HUES64 (cell line): ENCODE results near the gene RBM11.

Experiments used
- H3K27ac ChIP-seq: 2 replicates; pipeline ENCODE4 v1.7.0; 2013; ENCODE audit warnings: low read depth, low read length, inconsistent platforms
- H3K27me3 ChIP-seq: 2 replicates; pipeline ENCODE4 v1.6.1; 2013; ENCODE audit warnings: mild to moderate bottlenecking, low read length; ENCODE audit not compliant: insufficient read depth
- H3K36me3 ChIP-seq: 2 replicates; pipeline ENCODE4 v1.6.1; 2013; ENCODE audit warnings: mild to moderate bottlenecking, low read length; ENCODE audit not compliant: insufficient read depth
- H3K4me1 ChIP-seq: 2 replicates; pipeline ENCODE4 v1.6.1; 2013; ENCODE audit warnings: mild to moderate bottlenecking, low read length, moderate library complexity; ENCODE audit not compliant: insufficient read depth
- H3K4me3 ChIP-seq: 2 replicates; pipeline ENCODE4 v1.5.1; 2013; ENCODE audit warnings: mild to moderate bottlenecking, low read length, moderate library complexity
- H3K9ac ChIP-seq: 2 replicates; pipeline ENCODE4 v1.6.1; 2013; ENCODE audit warnings: mild to moderate bottlenecking, low read depth, low read length
- H3K9me3 ChIP-seq: 2 replicates; pipeline ENCODE4 v1.6.1; 2013; ENCODE audit warnings: low read depth, low read length; ENCODE audit not compliant: insufficient read depth
- WGBS: fragments of 150-250, 120-280 bp; methylation state at CpG from one replicate; pipeline ENCODE4 v1.1.7; 2013; ENCODE audit warnings: missing lambda C conversion rate; 5-methylcytosine and 5-hydroxymethylcytosine counted together

The RBM11 gene

GRCh38 chr21:14243461-14243860 is 27.5 kb downstream of the RBM11 start:
- Histone ChIP-seq H3K9ac (no peak overlapping the region), H3K36me3 (no peaks in the 10 kb centered on the region)

GRCh38 chr21:14243874-14244273 is 27.9 kb downstream of the RBM11 start:
- H3K27ac ChIP-seq, result no peak overlapping the region
- no peak overlapping the region for H3K9ac ChIP-seq
- no peaks in the 10 kb centered on the region for H3K27me3 ChIP-seq
- H3K4me3 ChIP-seq, result no peak overlapping the region
- no peaks in the 10 kb centered on the region for H3K4me1 ChIP-seq
- no peaks in the 10 kb centered on the region for H3K9me3 ChIP-seq
- no peaks in the 10 kb centered on the region for H3K36me3 ChIP-seq
- WGBS, result 69% methylated on average over 2 of the region's 2 CpGs

More at GRCh38 chr21:14243461-14243860, 27.5 kb downstream of the RBM11 start:
- H3K27ac ChIP-seq, result no peak overlapping the region
- no peaks in the 10 kb centered on the region for H3K27me3 ChIP-seq
- 55% methylated on average over 1 of the region's 1 CpG for WGBS
- no peaks in the 10 kb centered on the region for H3K4me1 ChIP-seq
- H3K9me3 ChIP-seq, result no peaks in the 10 kb centered on the region
- no peak overlapping the region for H3K4me3 ChIP-seq

- no peak overlapping the region for H3K4me3 ChIP-seq
- no peaks in the 10 kb centered on the region for H3K4me1 ChIP-seq
- no peaks in the 10 kb centered on the region for H3K36me3 ChIP-seq
- no peaks in the 10 kb centered on the region for H3K27me3 ChIP-seq
- H3K9me3 ChIP-seq, result no peaks in the 10 kb centered on the region
- no peak overlapping the region for H3K9ac ChIP-seq
- no peak overlapping the region for H3K27ac ChIP-seq
Measured at GRCh38 chr21:14244911-14245310, 29.0 kb downstream of the RBM11 start.

- H3K9ac ChIP-seq, result no peak overlapping the region
- no peak overlapping the region for H3K4me3 ChIP-seq
- H3K4me1 ChIP-seq, result no peaks in the 10 kb centered on the region
- H3K27me3 ChIP-seq, result no peaks in the 10 kb centered on the region
- H3K27ac ChIP-seq, result no peak overlapping the region
- no peaks in the 10 kb centered on the region for H3K36me3 ChIP-seq
- H3K9me3 ChIP-seq, result no peaks in the 10 kb centered on the region
Measured at GRCh38 chr21:14245711-14246110, 29.8 kb downstream of the RBM11 start.

- no peak overlapping the region for H3K9ac ChIP-seq
- no peaks in the 10 kb centered on the region for H3K36me3 ChIP-seq
- H3K9me3 ChIP-seq, result no peaks in the 10 kb centered on the region
- no peaks in the 10 kb centered on the region for H3K27me3 ChIP-seq
- H3K27ac ChIP-seq, result no peak overlapping the region
- WGBS, result no CpG with 5 or more reads among the region's 1 CpG
- no peak overlapping the region for H3K4me3 ChIP-seq
- no peaks in the 10 kb centered on the region for H3K4me1 ChIP-seq
Measured at GRCh38 chr21:14251336-14251735, 35.4 kb downstream of the RBM11 start.

- H3K9ac ChIP-seq, result no peak overlapping the region
- no peak overlapping the region for H3K27ac ChIP-seq
- H3K9me3 ChIP-seq, result no peaks in the 10 kb centered on the region
- no peaks in the 10 kb centered on the region for H3K4me1 ChIP-seq
- H3K4me3 ChIP-seq, result no peak overlapping the region
- no peaks in the 10 kb centered on the region for H3K27me3 ChIP-seq
- no peaks in the 10 kb centered on the region for H3K36me3 ChIP-seq
- 24% methylated on average over 2 of the region's 3 CpGs for WGBS
Measured at GRCh38 chr21:14259747-14260146, 43.8 kb downstream of the RBM11 start.

- Histone ChIP-seq H3K4me3 (no peak overlapping the region), H3K27ac (no peak overlapping the region), H3K27me3 (no peaks in the 10 kb centered on the region), H3K9me3 (no peaks in the 10 kb centered on the region), H3K9ac (no peak overlapping the region), H3K4me1 (no peaks in the 10 kb centered on the region), H3K36me3 (no peaks in the 10 kb centered on the region)
- WGBS, result no CpG with 5 or more reads among the region's 1 CpG
Measured at GRCh38 chr21:14260174-14260764, 44.3 kb downstream of the RBM11 start.

GRCh38 chr21:14262039-14262438 is 46.1 kb downstream of the RBM11 start:
- Histone ChIP-seq H3K4me1 (no peaks in the 10 kb centered on the region), H3K36me3 (no peaks in the 10 kb centered on the region), H3K4me3 (no peak overlapping the region), H3K9me3 (no peaks in the 10 kb centered on the region), H3K27ac (no peak overlapping the region), H3K9ac (no peak overlapping the region), H3K27me3 (no peaks in the 10 kb centered on the region)
- WGBS, result no CpG with 5 or more reads among the region's 1 CpG

- no peak overlapping the region for H3K9ac ChIP-seq
- WGBS, result 83% methylated on average over 1 of the region's 1 CpG
- H3K27ac ChIP-seq, result no peak overlapping the region
- H3K9me3 ChIP-seq, result no peaks in the 10 kb centered on the region
- H3K4me1 ChIP-seq, result no peaks in the 10 kb centered on the region
- H3K36me3 ChIP-seq, result no peaks in the 10 kb centered on the region
- no peaks in the 10 kb centered on the region for H3K27me3 ChIP-seq
- H3K4me3 ChIP-seq, result no peak overlapping the region
Measured at GRCh38 chr21:14263879-14264278, 47.9 kb downstream of the RBM11 start.

- Histone ChIP-seq H3K9ac (no peak overlapping the region), H3K36me3 (no peaks in the 10 kb centered on the region), H3K27ac (no peak overlapping the region), H3K27me3 (no peaks in the 10 kb centered on the region), H3K9me3 (no peaks in the 10 kb centered on the region), H3K4me1 (no peaks in the 10 kb centered on the region), H3K4me3 (no peak overlapping the region)
- 75% methylated on average over 2 of the region's 2 CpGs for WGBS
Measured at GRCh38 chr21:14265023-14265422, 49.1 kb downstream of the RBM11 start.

- no peak overlapping the region for H3K9ac ChIP-seq
- no peaks in the 10 kb centered on the region for H3K27me3 ChIP-seq
- H3K4me1 ChIP-seq, result no peaks in the 10 kb centered on the region
- no peak overlapping the region for H3K27ac ChIP-seq
- no peaks in the 10 kb centered on the region for H3K9me3 ChIP-seq
- no peak overlapping the region for H3K4me3 ChIP-seq
- H3K36me3 ChIP-seq, result no peaks in the 10 kb centered on the region
Measured at GRCh38 chr21:14267076-14267475, 51.1 kb downstream of the RBM11 start.

- no peak overlapping the region for H3K4me3 ChIP-seq
Measured at GRCh38 chr21:14270631-14271030, 54.7 kb downstream of the RBM11 start.

More at GRCh38 chr21:14270631-14271030, 54.7 kb downstream of the RBM11 start:
- WGBS, result 95% methylated on average over 2 of the region's 2 CpGs
- H3K4me1 ChIP-seq, result no peaks in the 10 kb centered on the region
- no peaks in the 10 kb centered on the region for H3K9me3 ChIP-seq
- no peak overlapping the region for H3K27ac ChIP-seq
- H3K9ac ChIP-seq, result no peak overlapping the region
- no peaks in the 10 kb centered on the region for H3K36me3 ChIP-seq
- peaks cover 6% of the 10 kb centered on the region; the same call in 1 of the 2 replicates for H3K27me3 ChIP-seq
